Activated B cell treated with CpG ODN at 0.5 μM for 24 hours (primary cell): Measurements from ENCODE around the gene GNA14. TPM values are rescaled to one million over a fixed set of nuclear protein-coding genes. Genes with fewer than 3 reads are reported as not detected.
"Not testable (repeated sequence)": the region's sequence is repeated elsewhere in the genome, so short reads cannot be mapped to it uniquely, and the experiment has no call there.

ENCODE experiments used
- ATAC-seq: fragments of 200-7000 bp; cut with Tn5 transposase; one replicate; pipeline ENCODE4 v1.10.0; 2021; ENCODE audit warnings: low read depth, mild to moderate bottlenecking, moderate library complexity
- CTCF ChIA-PET: fragments of 350-600 bp; sonication (Branson Sonifier 250); formaldehyde crosslinking; loops from one replicate; lab custom pipeline; 2021; ENCODE audit warnings: antibody characterized with exemption; lab: Charles Lee
- POLR2A ChIA-PET: fragments of 350-600 bp; sonication (Branson Sonifier 250); formaldehyde crosslinking; loops from one replicate; lab custom pipeline; 2021; ENCODE audit warnings: antibody characterized with exemption; lab: Charles Lee
- DNase-seq: peaks from one replicate; pipeline ENCODE4 v3.0.0; 2022
- H3K27ac Mint-ChIP-seq: one replicate; pipeline ENCODE4 v1.8.0; 2020; ENCODE audit warnings: mixed read lengths
- H3K27me3 Mint-ChIP-seq: one replicate; pipeline ENCODE4 v1.8.0; 2021; ENCODE audit warnings: mixed read lengths
- H3K36me3 Mint-ChIP-seq: one replicate; pipeline ENCODE4 v1.8.0; 2021; ENCODE audit warnings: low read depth, mixed read lengths
- H3K4me1 Mint-ChIP-seq: one replicate; pipeline ENCODE4 v1.8.0; 2021; ENCODE audit warnings: mixed read lengths
- H3K4me3 Mint-ChIP-seq: one replicate; pipeline ENCODE4 v1.8.0; 2020; ENCODE audit warnings: mild to moderate bottlenecking, mixed read lengths
- H3K9me3 Mint-ChIP-seq: one replicate; pipeline ENCODE4 v1.8.0; 2020; ENCODE audit warnings: mixed read lengths
- CTCF ChIP-seq: fragments of 200-600 bp; IDR thresholded peaks from one replicate; pipeline ENCODE4 v1.8.0; 2022; ENCODE audit warnings: antibody characterized with exemption, mild to moderate bottlenecking
- intact Hi-C: fragments of 100-400 bp; cut with micrococcal nuclease; formaldehyde crosslinking; loops from one replicate; pipeline ENCODE4 v1.15.1; 2024
- total RNA-seq: library from RNA; stranded (reverse); gene quantifications from 2 replicates; pipeline ENCODE4 v1.2.3, GENCODE V29; 2022

The GNA14 gene
- total RNA-seq, 1 donor from 2014 or later: not detected

- H3K27me3 Mint-ChIP-seq: no peaks in the 10 kb centered on the region
- no peak overlapping the region for H3K27ac Mint-ChIP-seq
- ATAC-seq: no peak
- POLR2A ChIA-PET: no interaction called here
- CTCF ChIA-PET: interaction anchor here (0.9 kb wide), 1 partner anchor 10 kb away, joined by 3 read pairs; no protein-coding TSS in a partner anchor
- no peak overlapping the region for H3K4me3 Mint-ChIP-seq
- no peak for DNase-seq
- H3K36me3 Mint-ChIP-seq: no peaks in the 10 kb centered on the region
- H3K4me1 Mint-ChIP-seq: no peaks in the 10 kb centered on the region
- no peak for TF ChIP-seq CTCF
- intact Hi-C loops: no loop called here
- H3K9me3 Mint-ChIP-seq: no peaks in the 10 kb centered on the region
Observed at GRCh38 chr9:77422969-77423368, 225.2 kb downstream of the GNA14 start.

- Mint-ChIP-seq H3K27me3 (no peaks in the 10 kb centered on the region), H3K9me3 (no peaks in the 10 kb centered on the region), H3K4me3 (no peak overlapping the region), H3K27ac (no peak overlapping the region), H3K36me3 (peaks cover 3% of the 10 kb centered on the region), H3K4me1 (no peaks in the 10 kb centered on the region)
- ChIA-PET CTCF (no interaction called here), POLR2A (no interaction called here)
- no peak for ATAC-seq
- TF ChIP-seq CTCF: no peak
- intact Hi-C loops: no loop called here
- no peak for DNase-seq
Observed at GRCh38 chr9:77421506-77422265, 226.4 kb downstream of the GNA14 start.

GRCh38 chr9:77420641-77421040 lies 227.5 kb downstream of the GNA14 start:
- Mint-ChIP-seq H3K4me3 (no peak overlapping the region), H3K9me3 (no peaks in the 10 kb centered on the region), H3K27me3 (no peaks in the 10 kb centered on the region), H3K4me1 (no peaks in the 10 kb centered on the region), H3K27ac (no peak overlapping the region), H3K36me3 (peaks cover 6% of the 10 kb centered on the region)
- TF ChIP-seq CTCF: no peak
- ChIA-PET POLR2A (no interaction called here), CTCF (no interaction called here)
- intact Hi-C loops: no loop called here
- DNase-seq (no peak), ATAC-seq (no peak)

GRCh38 chr9:77418226-77418625 lies 229.9 kb downstream of the GNA14 start:
- no peak for ATAC-seq
- POLR2A ChIA-PET: no interaction called here
- Mint-ChIP-seq H3K27me3 (no peaks in the 10 kb centered on the region), H3K4me1 (no peaks in the 10 kb centered on the region), H3K36me3 (peaks cover 8% of the 10 kb centered on the region), H3K4me3 (no peak overlapping the region), H3K9me3 (no peaks in the 10 kb centered on the region), H3K27ac (no peak overlapping the region)
- intact Hi-C loops: no loop called here
- TF ChIP-seq CTCF: no peak
- no peak for DNase-seq
- CTCF ChIA-PET: interaction anchor here (1.0 kb wide), 1 partner anchor 15 kb away, joined by 3 read pairs; no protein-coding TSS in a partner anchor

GRCh38 chr9:77417566-77417965 lies 230.6 kb downstream of the GNA14 start:
- Mint-ChIP-seq H3K4me1 (no peaks in the 10 kb centered on the region), H3K9me3 (no peaks in the 10 kb centered on the region), H3K27me3 (no peaks in the 10 kb centered on the region), H3K36me3 (peaks cover 8% of the 10 kb centered on the region), H3K27ac (no peak overlapping the region), H3K4me3 (no peak overlapping the region)
- intact Hi-C loops: no loop called here
- no peak for DNase-seq
- TF ChIP-seq CTCF: no peak
- no peak for ATAC-seq
- POLR2A ChIA-PET: no interaction called here
- CTCF ChIA-PET: no interaction called here

- POLR2A ChIA-PET, H3K27me3 Mint-ChIP-seq, DNase-seq, H3K4me3 Mint-ChIP-seq, ATAC-seq, H3K27ac Mint-ChIP-seq, CTCF ChIA-PET, H3K4me1 Mint-ChIP-seq, H3K9me3 Mint-ChIP-seq, intact Hi-C loops: not testable (repeated sequence)
- peaks cover 38% of the 10 kb centered on the region for H3K36me3 Mint-ChIP-seq
Observed at GRCh38 chr9:77408521-77408920, 239.6 kb downstream of the GNA14 start.
